Heart left ventricle (tissue), 16 donors: ENCODE results near the gene AMPD2. TPM values are rescaled to one million over a fixed set of nuclear protein-coding genes. Genes with fewer than 3 reads are reported as not detected.

Source experiments
- ATAC-seq, 4 donors: fragments of 200-7000 bp; cut with Tn5 transposase; one replicate each; pipeline ENCODE4 v1.9.1; 2020 to 2022; ENCODE audit warnings: moderate library complexity in 4 of 4, mild to moderate bottlenecking in 3 of 4, moderate number of reproducible peaks in 1 of 4
- DNase-seq, 5 donors: peaks; one replicate each; pipeline ENCODE4 v3.0.0-alpha.2; 2020
- H3K27ac ChIP-seq, 12 donors: fragments of 200-600 bp; sonication (generic) in 4 of 12; one replicate each; pipeline versions ENCODE4 v1.5.0 to v1.8.0; 2016 to 2022; ENCODE audit warnings: mild to moderate bottlenecking in 2 of 12
- H3K27me3 ChIP-seq, 9 donors: fragments of 200-600 bp; sonication (generic) in 2 of 9; one replicate each; pipeline versions ENCODE4 v1.5.1 to v1.8.0; 2016 to 2022; ENCODE audit warnings: mild to moderate bottlenecking in 3 of 9
- H3K36me3 ChIP-seq, 9 donors: fragments of 200-600 bp; sonication (generic) in 2 of 9; one replicate each; pipeline versions ENCODE4 v1.5.0 to v1.8.0; 2018 to 2022; ENCODE audit warnings: mild to moderate bottlenecking in 2 of 9
- H3K4me1 ChIP-seq, 12 donors: fragments of 200-600 bp; sonication (generic) in 4 of 12; one replicate each; pipeline versions ENCODE4 v1.5.0 to v1.8.0; 2016 to 2022; ENCODE audit warnings: mild to moderate bottlenecking in 3 of 12
- H3K4me3 ChIP-seq, 12 donors: fragments of 200-600 bp; sonication (generic) in 4 of 12; one replicate each; pipeline versions ENCODE4 v1.5.0 to v1.8.0; 2017 to 2022; ENCODE audit warnings: mild to moderate bottlenecking in 9 of 12, moderate library complexity in 4 of 12
- H3K9me3 ChIP-seq, 12 donors: fragments of 200-600 bp; sonication (generic) in 4 of 12; one replicate each; pipeline versions ENCODE4 v1.5.0 to v1.8.0; 2016 to 2022; ENCODE audit warnings: mild to moderate bottlenecking in 1 of 12
- POLR2A ChIP-seq, 2 donors: fragments of 450-650 bp; IDR thresholded peaks; one replicate each; pipeline ENCODE4 v1.6.1; 2017; ENCODE audit warnings: antibody characterized with exemption in 2 of 2, mild to moderate bottlenecking in 2 of 2, moderate library complexity in 2 of 2
- WGBS, 4 donors: extraction: QIAGEN DNeasy Blood & Tissue Kit in 2 of 4; methylation state at CpG; one replicate each; pipeline versions ENCODE4 v1.1.5 to v1.1.7; 2013 to 2018; 5-methylcytosine and 5-hydroxymethylcytosine counted together
- intact Hi-C, 10 donors: fragments of 100-400 bp; cut with DNase I; formaldehyde crosslinking; loops; one replicate each; pipeline versions ENCODE4 v1.11.1 to v1.14.2; 2022
- polyA plus RNA-seq, 2 donors: library from polyadenylated mRNA; stranded (reverse); fragments of 200-250 nt; gene quantifications; one replicate each; pipeline ENCODE4 v1.2.3, GENCODE V29; 2013
- total RNA-seq, 9 donors: library from RNA; depleted of rRNA in 2 of 9; stranded (reverse); fragments of >200 nt in 2 of 9; fragmentation: NEBNext Ultra II Directional in 3 of 9; extraction: Animal tissue kit (Norgen Biotek cat#: 25700) in 3 of 9; gene quantifications; one replicate each; pipeline versions ENCODE4 v1.1.0 to v1.2.4, GENCODE V29; 2016 to 2023
- TF ChIP-seq, protein P1 (sequence below), 12 donors: fragments of 200-600 bp; sonication (generic) in 4 of 12; IDR thresholded peaks; one replicate each; pipeline versions ENCODE4 v1.5.0 to v1.8.0; 2018 to 2022; ENCODE audit warnings: antibody characterized with exemption in 12 of 12, mild to moderate bottlenecking in 5 of 12
- donor health status: ischemic (EF 13 %, LVEDD 7.1; RV severe dilation, severe dysfunction).
- donor health status: healthy with polysubstance abuse.
- donor health status: DM: no; HTN: yes; CAD: no.
- donor health status: DM: no; HTN: no; CAD: no.
- donor health status: ischemic (EF 25% LVEDD 6.9; RV normal size, moderate dysfunction).
- donor health status: ischemic (EF 25% LVEDD 5.7; RV mildly dilated, moderate dysfunction).
- donor health status: healthy.
- donor health status: DM: yes; HTN: yes; CAD: no.
- donor health status: ischemic (EF 35%, LVEDD 5.7; RV mildly dilated, moderate dysfunction).
- donor health status: nonischemic (EF 11% LVEDD 7.7; RV severe dilation, severe dysfunction).
- donor health status: DM: yes; HTN: yes; CAD: no.
- donor health status: PGD.
- donor health status: ischemic (EF 29% LVEDD 5.4; RV normal size, mild dysfunction).
- donor health status: nonischemic (EF 23%, LVEDD 6.1; RV moderate dilation, normal function).

AMPD2 gene
- total and polyA plus RNA-seq, 11 donors = 7.4 to 29.9 (median 10.0) TPM

- Histone ChIP-seq H3K4me1 (peaks cover 0 to 24% (median 7%) of the 10 kb centered on the region in 12 donors), H3K36me3 (peaks cover 0 to 28% (median 16%) of the 10 kb centered on the region in 9 donors), H3K27me3 (no peaks in the 10 kb centered on the region), H3K4me3 (no peak overlapping the region), H3K9me3 (no peaks in the 10 kb centered on the region), H3K27ac (no peak overlapping the region)
- WGBS, 4 donors = 81 to 83% (median 82%) methylated on average over 6 of the region's 6 CpGs
- intact Hi-C loops = loop anchor here in 2 of 10 donors (5.0 kb wide), 1 partner anchor 87 kb away; the partner anchor contains the start of gene GNAI3 (in 2 of the 2)
- ATAC-seq (no peak), DNase-seq (no peak)
- TF ChIP-seq POLR2A (IDR thresholded peaks at IDR 0.05) = no peak
- TF ChIP-seq, protein P1, sequence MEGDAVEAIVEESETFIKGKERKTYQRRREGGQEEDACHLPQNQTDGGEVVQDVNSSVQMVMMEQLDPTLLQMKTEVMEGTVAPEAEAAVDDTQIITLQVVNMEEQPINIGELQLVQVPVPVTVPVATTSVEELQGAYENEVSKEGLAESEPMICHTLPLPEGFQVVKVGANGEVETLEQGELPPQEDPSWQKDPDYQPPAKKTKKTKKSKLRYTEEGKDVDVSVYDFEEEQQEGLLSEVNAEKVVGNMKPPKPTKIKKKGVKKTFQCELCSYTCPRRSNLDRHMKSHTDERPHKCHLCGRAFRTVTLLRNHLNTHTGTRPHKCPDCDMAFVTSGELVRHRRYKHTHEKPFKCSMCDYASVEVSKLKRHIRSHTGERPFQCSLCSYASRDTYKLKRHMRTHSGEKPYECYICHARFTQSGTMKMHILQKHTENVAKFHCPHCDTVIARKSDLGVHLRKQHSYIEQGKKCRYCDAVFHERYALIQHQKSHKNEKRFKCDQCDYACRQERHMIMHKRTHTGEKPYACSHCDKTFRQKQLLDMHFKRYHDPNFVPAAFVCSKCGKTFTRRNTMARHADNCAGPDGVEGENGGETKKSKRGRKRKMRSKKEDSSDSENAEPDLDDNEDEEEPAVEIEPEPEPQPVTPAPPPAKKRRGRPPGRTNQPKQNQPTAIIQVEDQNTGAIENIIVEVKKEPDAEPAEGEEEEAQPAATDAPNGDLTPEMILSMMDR (IDR thresholded peaks at IDR 0.05) = no peak
Observed at GRCh38 chr1:109634292-109634691, 14.7 kb downstream of the AMPD2 start.

GRCh38 chr1:109634771-109635750 is 15.4 kb downstream of the AMPD2 start:
- H3K9me3 ChIP-seq = no peaks in the 10 kb centered on the region
- peaks cover 0 to 20% (median 9%) of the 10 kb centered on the region in 9 donors for H3K36me3 ChIP-seq
- 64 to 70% (median 67%) methylated on average over 11 to 13 of the region's 13 CpGs for WGBS, 4 donors
- TF ChIP-seq, protein P1 (IDR thresholded peaks at IDR 0.05) = no peak
- no peak for TF ChIP-seq POLR2A (IDR thresholded peaks at IDR 0.05)
- no peak for DNase-seq
- H3K27me3 ChIP-seq = no peaks in the 10 kb centered on the region
- intact Hi-C loops = loop anchor here in 2 of 10 donors (5.0 kb wide), 1 partner anchor 88 kb away; the partner anchor contains the start of gene GNAI3 (in 2 of the 2)
- H3K27ac ChIP-seq = no peak overlapping the region
- ATAC-seq = no peak
- no peak overlapping the region for H3K4me3 ChIP-seq
- peaks cover 0 to 24% (median 7%) of the 10 kb centered on the region in 12 donors for H3K4me1 ChIP-seq

DNA sequence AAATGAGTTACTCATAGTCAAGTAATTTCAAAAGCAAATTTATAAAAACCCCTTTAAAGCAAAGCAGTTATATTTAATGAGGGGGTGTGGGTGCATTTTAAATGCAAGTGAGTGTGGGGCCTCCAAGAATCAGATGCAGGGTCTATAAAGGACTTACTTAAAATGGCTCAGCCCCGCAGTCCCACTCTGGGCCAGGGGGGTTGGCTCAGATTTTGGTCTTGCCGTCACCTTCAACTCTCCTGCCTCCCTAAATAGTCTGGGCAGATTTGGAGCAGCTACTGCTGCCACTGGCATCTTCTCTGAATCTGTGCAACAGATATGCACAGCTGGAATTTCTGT is 16.2 kb downstream of the AMPD2 start:
- DNase-seq (no peak), ATAC-seq (no peak)
- TF ChIP-seq, protein P1 (IDR thresholded peaks at IDR 0.05) = no peak
- no peak overlapping the region for H3K4me3 ChIP-seq
- H3K27ac ChIP-seq = no peak overlapping the region
- no peaks in the 10 kb centered on the region for H3K27me3 ChIP-seq
- intact Hi-C loops = no loop called here
- WGBS, 4 donors = 43 to 57% (median 54%) methylated on average over 2 of the region's 2 CpGs
- H3K36me3 ChIP-seq = peaks cover 0 to 14% (median 7%) of the 10 kb centered on the region in 9 donors
- H3K4me1 ChIP-seq = peaks cover 0 to 25% (median 7%) of the 10 kb centered on the region in 12 donors
- H3K9me3 ChIP-seq = no peaks in the 10 kb centered on the region

DNA sequence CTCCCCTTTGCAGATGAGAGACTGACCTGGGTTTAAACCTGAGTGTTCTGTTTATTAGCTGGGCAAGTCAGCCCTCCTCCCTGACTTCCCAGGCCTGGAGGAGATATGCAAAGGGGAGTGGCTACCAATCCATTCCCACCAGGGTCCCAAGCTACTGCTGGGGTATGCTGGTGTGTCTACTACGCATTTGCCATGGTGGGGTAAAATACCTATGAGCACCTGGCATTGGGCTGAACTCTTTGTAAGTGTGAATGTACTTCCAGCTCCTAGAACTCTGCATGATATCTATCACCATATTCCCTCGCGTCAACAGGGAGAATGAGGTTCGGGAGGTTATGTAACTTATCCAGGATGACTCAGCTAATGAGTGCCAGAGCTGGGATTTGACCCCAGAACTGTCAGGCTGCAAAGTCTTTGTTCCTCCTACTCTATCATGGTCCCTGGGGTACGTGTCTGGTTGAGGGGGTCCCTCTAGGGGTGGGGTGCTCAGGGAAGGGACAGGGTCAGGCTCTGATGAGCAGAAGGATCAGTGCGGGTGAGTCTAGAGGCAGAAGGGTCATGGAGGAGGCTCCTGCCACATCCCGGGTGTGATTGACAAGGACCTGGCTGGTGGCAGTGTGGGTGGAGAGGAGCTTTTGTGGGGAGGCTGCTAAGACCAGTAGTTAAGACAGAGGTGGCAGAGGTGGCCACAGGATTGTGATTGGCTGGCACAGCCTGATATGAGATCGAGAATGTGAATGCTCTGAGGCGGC is 16.7 kb downstream of the AMPD2 start:
- DNase-seq (peak in 1 of 5 donors; percentile 17), ATAC-seq (peak in 3 of 4 donors; percentile 21 to 41 (median 35))
- TF ChIP-seq, protein P1 (IDR thresholded peaks at IDR 0.05) = no peak
- no peak for TF ChIP-seq POLR2A (IDR thresholded peaks at IDR 0.05)
- H3K36me3 ChIP-seq = peaks cover 0 to 9% (median 1%) of the 10 kb centered on the region in 9 donors
- H3K9me3 ChIP-seq = no peaks in the 10 kb centered on the region
- no peak overlapping the region for H3K27ac ChIP-seq
- 49 to 58% (median 50%) methylated on average over 9 of the region's 9 CpGs for WGBS, 4 donors
- H3K4me1 ChIP-seq = peaks cover 0 to 25% (median 7%) of the 10 kb centered on the region in 12 donors
- intact Hi-C loops = no loop called here
- H3K4me3 ChIP-seq = no peak overlapping the region
- H3K27me3 ChIP-seq = no peaks in the 10 kb centered on the region
